SU-DHL-6 (cell line): ENCODE data around the gene PRR23E.

Experiments used
- H2AFZ ChIP-seq: fragments of 200-600 bp; sonication (generic); 2 replicates; pipeline ENCODE4 v1.6.1; 2014; ENCODE audit warnings: low read depth, mild to moderate bottlenecking, moderate library complexity, mixed read lengths, antibody characterized with exemption, low read length; ENCODE audit not compliant: severe bottlenecking
- H3F3A ChIP-seq: fragments of 200-600 bp; shearing (Covaris generic); 2 replicates; pipeline ENCODE4 v1.6.0; 2016; ENCODE audit warnings: antibody characterized with exemption, mild to moderate bottlenecking; ENCODE audit not compliant: insufficient read depth
- H3K27ac ChIP-seq: fragments of 200-600 bp; sonication (generic); 2 replicates; pipeline ENCODE4 v1.5.1; 2016; ENCODE audit warnings: low read depth, mild to moderate bottlenecking, low read length, moderate library complexity, mixed read lengths
- H3K27me3 ChIP-seq: fragments of 200-600 bp; sonication (generic), shearing (Covaris generic); 2 replicates; pipeline ENCODE4 v1.6.0; 2014; ENCODE audit warnings: mild to moderate bottlenecking, low read length
- H3K36me3 ChIP-seq: fragments of 200-600 bp; sonication (generic); 2 replicates; pipeline ENCODE4 v1.6.1; 2014; ENCODE audit warnings: mild to moderate bottlenecking, low read length, mixed read lengths
- H3K4me2 ChIP-seq: fragments of 300-600, 200-600 bp; shearing (Covaris generic), sonication (generic); 2 replicates; pipeline ENCODE4 v1.6.0; 2014; ENCODE audit warnings: low read length, low read depth, mild to moderate bottlenecking; ENCODE audit not compliant: poor library complexity, severe bottlenecking
- H3K4me3 ChIP-seq: fragments of 200-600 bp; sonication (generic); 2 replicates; pipeline ENCODE4 v1.5.1; 2014; ENCODE audit warnings: antibody characterized with exemption, low read length, mild to moderate bottlenecking, mixed read lengths; ENCODE audit not compliant: insufficient read depth, poor library complexity, severe bottlenecking
- H3K79me2 ChIP-seq: fragments of 200-600 bp; sonication (generic); 2 replicates; pipeline ENCODE4 v1.6.1; 2014; ENCODE audit warnings: mild to moderate bottlenecking, low read length, moderate library complexity; ENCODE audit not compliant: insufficient read depth
- H3K9ac ChIP-seq: fragments of 200-600 bp; sonication (generic); 2 replicates; pipeline ENCODE4 v1.7.0; 2014; ENCODE audit warnings: mild to moderate bottlenecking, low read length
- H3K9me2 ChIP-seq: fragments of 200-600 bp; sonication (generic); replicated peaks from 2 replicates; pipeline ENCODE4 v1.6.1; 2014; ENCODE audit warnings: low read length; ENCODE audit not compliant: insufficient read depth
- H3K9me3 ChIP-seq: fragments of 200-600 bp; sonication (generic); 2 replicates; pipeline ENCODE4 v1.6.1; 2014; ENCODE audit warnings: low read length, mixed read lengths; ENCODE audit not compliant: insufficient read depth
- H4K20me1 ChIP-seq: fragments of 200-600 bp; sonication (generic); 2 replicates; pipeline ENCODE4 v1.6.1; 2014; ENCODE audit warnings: low read depth, mild to moderate bottlenecking, antibody characterized with exemption, low read length, moderate library complexity, mixed read lengths
- EZH2phosphoT487 ChIP-seq: fragments of 200-600 bp; sonication (generic), shearing (Covaris generic); conservative IDR thresholded peaks from 2 replicates; pipeline ENCODE4 v1.6.1; 2018; ENCODE audit warnings: mild to moderate bottlenecking, antibody characterized with exemption, low read length, moderate library complexity, mixed read lengths
- TF ChIP-seq, protein P1 (sequence below): fragments of 200-600 bp; sonication (generic); IDR thresholded peaks from one replicate; pipeline ENCODE4 v1.5.1; 2017; ENCODE audit warnings: antibody characterized with exemption, mild to moderate bottlenecking, low read length, moderate library complexity; ENCODE audit not compliant: insufficient read depth, poor library complexity, severe bottlenecking

Gene PRR23E

DNA sequence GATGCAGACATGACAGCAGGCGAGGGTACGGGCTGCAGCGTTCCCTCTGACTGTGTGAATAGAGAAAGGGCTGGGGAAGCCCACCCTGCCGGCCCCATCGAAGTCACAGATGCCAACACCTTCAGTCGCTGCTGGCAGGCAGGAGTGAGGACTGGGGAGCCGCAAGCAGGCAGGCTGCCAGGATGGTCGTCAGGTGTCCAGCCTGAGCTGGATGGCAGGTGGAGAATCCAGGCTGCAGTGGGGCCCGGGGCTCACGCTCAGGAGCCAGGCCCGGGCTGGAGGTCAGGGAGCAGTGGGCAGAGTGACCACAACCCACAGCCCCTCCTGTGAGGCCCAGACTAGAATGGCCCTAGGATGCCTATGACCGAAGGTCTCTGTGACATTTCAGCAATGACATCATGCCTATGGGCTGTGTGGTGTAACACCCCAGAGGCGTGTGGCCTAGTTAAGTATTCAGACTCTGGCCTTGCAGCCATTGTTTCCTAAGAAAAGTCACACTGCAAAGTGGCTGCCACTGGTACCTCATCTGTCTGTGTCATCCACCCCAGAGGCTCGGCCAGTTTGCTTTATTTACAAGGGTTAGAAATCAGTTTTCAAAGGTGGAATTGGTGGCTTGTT is 15.7 kb downstream of the PRR23E start:
- H3K27ac ChIP-seq, result no peak overlapping the region
- no peaks in the 10 kb centered on the region for H3K36me3 ChIP-seq
- H3K9me2 ChIP-seq, result no peaks in the 10 kb centered on the region
- no peaks in the 10 kb centered on the region for H4K20me1 ChIP-seq
- H3K4me2 ChIP-seq, result no peak overlapping the region
- H3K27me3 ChIP-seq, result no peaks in the 10 kb centered on the region
- TF ChIP-seq, protein P1, sequence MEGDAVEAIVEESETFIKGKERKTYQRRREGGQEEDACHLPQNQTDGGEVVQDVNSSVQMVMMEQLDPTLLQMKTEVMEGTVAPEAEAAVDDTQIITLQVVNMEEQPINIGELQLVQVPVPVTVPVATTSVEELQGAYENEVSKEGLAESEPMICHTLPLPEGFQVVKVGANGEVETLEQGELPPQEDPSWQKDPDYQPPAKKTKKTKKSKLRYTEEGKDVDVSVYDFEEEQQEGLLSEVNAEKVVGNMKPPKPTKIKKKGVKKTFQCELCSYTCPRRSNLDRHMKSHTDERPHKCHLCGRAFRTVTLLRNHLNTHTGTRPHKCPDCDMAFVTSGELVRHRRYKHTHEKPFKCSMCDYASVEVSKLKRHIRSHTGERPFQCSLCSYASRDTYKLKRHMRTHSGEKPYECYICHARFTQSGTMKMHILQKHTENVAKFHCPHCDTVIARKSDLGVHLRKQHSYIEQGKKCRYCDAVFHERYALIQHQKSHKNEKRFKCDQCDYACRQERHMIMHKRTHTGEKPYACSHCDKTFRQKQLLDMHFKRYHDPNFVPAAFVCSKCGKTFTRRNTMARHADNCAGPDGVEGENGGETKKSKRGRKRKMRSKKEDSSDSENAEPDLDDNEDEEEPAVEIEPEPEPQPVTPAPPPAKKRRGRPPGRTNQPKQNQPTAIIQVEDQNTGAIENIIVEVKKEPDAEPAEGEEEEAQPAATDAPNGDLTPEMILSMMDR, result no peak
- TF ChIP-seq EZH2phosphoT487, result no peak
- no peaks in the 10 kb centered on the region for H3F3A ChIP-seq
- H3K9me3 ChIP-seq, result no peaks in the 10 kb centered on the region
- H3K9ac ChIP-seq, result no peak overlapping the region
- no peaks in the 10 kb centered on the region for H3K79me2 ChIP-seq
- H2AFZ ChIP-seq, result no peak overlapping the region
- H3K4me3 ChIP-seq, result no peak overlapping the region

DNA sequence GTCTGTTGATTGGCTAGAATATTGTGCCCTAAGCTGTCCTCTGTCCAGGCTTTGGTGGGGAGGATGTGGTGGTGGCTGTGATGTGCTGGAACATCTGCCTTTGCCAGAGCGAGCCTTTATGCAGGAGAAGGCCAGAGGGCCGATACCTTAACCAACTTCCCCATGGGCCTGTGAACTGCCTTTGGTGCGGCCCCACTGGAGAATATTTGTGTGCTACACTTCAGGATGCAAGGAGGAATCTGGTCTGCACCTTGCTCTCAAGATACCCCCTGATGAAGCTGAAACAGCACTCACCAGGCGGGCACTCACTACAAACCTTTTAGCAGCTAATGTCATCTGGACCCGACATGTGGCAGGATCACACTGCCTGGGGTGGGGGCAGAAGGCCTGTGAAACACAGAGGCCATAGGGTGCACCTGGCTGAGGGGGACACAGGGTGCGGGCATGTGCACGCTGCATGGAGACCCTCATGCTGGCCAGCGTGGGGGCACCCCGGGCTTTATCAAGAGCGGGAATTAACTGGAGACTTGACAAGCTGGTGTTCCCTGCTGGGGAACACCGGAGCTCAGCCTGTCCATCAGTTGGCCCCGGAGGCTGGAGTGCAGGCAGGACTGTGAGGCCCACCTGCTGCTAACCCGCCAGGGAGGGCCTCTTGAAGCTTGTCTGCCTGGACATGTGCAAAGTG is 16.4 kb downstream of the PRR23E start:
- no peaks in the 10 kb centered on the region for H3K27me3 ChIP-seq
- H3K79me2 ChIP-seq, result no peaks in the 10 kb centered on the region
- no peaks in the 10 kb centered on the region for H3K9me2 ChIP-seq
- H3K4me2 ChIP-seq, result no peak overlapping the region
- H3F3A ChIP-seq, result no peaks in the 10 kb centered on the region
- H3K27ac ChIP-seq, result no peak overlapping the region
- no peaks in the 10 kb centered on the region for H3K9me3 ChIP-seq
- no peak overlapping the region for H3K4me3 ChIP-seq
- H3K36me3 ChIP-seq, result no peaks in the 10 kb centered on the region
- TF ChIP-seq EZH2phosphoT487, result no peak
- TF ChIP-seq, protein P1, result no peak
- no peak overlapping the region for H2AFZ ChIP-seq
- no peaks in the 10 kb centered on the region for H4K20me1 ChIP-seq
- H3K9ac ChIP-seq, result no peak overlapping the region

DNA sequence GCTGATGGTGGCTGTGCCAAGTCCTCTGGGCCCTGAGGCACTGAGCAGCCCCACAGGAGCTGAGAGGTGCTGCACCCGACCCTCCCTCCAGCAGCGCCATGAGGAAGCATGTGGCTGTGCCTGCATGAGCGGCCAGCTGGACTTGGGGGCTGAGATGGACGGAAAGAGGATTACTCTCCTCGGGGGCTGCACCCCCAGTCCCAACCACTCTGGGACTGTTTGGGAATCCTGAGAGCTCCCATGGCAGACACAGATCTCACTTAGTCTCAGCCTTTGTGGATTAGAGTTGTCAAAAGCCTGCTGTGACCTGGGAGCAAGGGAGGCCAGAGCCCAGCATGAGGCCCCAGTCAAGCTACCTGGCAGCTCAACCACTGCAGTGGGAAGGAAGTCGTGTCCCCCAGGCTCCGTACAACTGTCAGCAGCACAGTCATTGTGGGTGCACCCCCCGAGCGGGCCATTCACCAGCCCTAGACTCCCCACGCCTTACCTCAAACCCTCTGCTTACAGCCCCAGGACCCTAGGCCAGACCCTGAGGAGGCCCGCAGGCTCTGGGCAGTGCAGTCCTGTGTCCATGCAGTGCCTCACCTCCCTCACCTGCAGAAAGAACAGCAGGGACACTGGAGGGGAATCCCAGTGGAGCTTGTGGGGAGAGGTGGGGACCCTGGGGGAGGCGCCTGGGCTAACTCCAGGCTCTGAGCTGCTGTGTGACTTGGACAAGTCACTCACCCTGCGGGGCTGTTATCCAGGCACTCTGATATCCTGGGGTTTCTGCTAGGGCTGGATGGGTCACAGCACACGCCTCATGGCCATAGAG is 17.1 kb downstream of the PRR23E start:
- Histone ChIP-seq H3K79me2 (no peaks in the 10 kb centered on the region), H3K9ac (no peak overlapping the region), H3K4me3 (no peak overlapping the region), H3K27ac (no peak overlapping the region), H3F3A (no peaks in the 10 kb centered on the region), H3K36me3 (no peaks in the 10 kb centered on the region), H3K9me3 (no peaks in the 10 kb centered on the region), H4K20me1 (no peaks in the 10 kb centered on the region), H2AFZ (no peak overlapping the region), H3K4me2 (no peak overlapping the region), H3K27me3 (no peaks in the 10 kb centered on the region), H3K9me2 (no peaks in the 10 kb centered on the region)
- no peak for TF ChIP-seq EZH2phosphoT487
- TF ChIP-seq, protein P1, result no peak
